Measurements from ENCODE around the gene MAP3K20.
"Not testable (repeated sequence)": the region's sequence is repeated elsewhere in the genome, so short reads cannot be mapped to it uniquely, and the experiment has no call there.

The MAP3K20 gene

GRCh38 chr2:173075781-173076580 is at the start of gene MAP3K20:
Gene MAP3K20, plus strand, starts transcription at chr2:173075846. Its CDS starts 15,186 bp downstream, at chr2:173091032.
- peak; percentile 48 for DNase-seq (ENCODE audit: low spot score)

DNA sequence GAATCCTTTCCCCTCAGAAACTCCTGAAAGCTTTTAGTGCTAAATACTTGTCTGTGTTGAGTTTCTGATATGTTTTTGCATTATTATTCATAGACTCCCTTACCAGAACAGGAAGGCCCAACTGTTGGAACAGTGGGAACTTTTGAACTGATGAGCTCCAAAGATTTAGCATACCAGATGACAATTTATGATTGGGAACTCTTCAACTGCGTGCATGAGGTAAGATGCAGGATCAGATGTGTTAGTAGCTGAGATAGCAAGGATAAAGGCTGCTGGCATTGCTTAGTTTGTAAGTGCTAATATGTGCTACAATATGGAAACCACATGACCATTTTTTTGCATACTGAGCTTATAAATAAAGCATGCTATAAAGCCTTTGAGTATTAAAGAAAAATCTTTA is 49.2 kb upstream of the MAP3K20 start:
- no peak for DNase-seq (ENCODE audit: low spot score)

GRCh38 chr2:173027181-173028128 is 48.2 kb upstream of the MAP3K20 start:
- DNase-seq (ENCODE audit: low spot score) = peak; percentile 57

GRCh38 chr2:173028141-173028540 is 47.5 kb upstream of the MAP3K20 start:
- no peak for DNase-seq (ENCODE audit: low spot score)

DNA sequence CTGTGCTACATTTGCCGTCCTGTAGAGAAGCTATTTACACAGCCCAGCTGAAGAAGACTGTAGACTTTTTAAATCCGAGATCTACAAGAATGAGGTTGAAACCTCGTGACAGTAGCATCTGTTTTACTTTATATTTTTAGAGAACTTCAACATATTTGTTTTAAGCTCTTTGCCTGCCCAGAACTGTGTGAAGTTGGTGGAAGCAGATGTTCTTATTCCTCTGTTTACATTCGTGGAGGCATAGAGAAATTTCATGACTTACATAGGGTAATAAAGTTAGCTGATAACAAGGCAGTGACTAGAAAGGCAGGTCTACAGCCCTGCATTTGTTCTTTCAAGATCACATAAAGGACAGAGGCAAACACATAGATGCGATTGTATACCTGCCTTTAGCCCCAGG is 47.0 kb upstream of the MAP3K20 start:
- DNase-seq (ENCODE audit: low spot score) = no peak

DNA sequence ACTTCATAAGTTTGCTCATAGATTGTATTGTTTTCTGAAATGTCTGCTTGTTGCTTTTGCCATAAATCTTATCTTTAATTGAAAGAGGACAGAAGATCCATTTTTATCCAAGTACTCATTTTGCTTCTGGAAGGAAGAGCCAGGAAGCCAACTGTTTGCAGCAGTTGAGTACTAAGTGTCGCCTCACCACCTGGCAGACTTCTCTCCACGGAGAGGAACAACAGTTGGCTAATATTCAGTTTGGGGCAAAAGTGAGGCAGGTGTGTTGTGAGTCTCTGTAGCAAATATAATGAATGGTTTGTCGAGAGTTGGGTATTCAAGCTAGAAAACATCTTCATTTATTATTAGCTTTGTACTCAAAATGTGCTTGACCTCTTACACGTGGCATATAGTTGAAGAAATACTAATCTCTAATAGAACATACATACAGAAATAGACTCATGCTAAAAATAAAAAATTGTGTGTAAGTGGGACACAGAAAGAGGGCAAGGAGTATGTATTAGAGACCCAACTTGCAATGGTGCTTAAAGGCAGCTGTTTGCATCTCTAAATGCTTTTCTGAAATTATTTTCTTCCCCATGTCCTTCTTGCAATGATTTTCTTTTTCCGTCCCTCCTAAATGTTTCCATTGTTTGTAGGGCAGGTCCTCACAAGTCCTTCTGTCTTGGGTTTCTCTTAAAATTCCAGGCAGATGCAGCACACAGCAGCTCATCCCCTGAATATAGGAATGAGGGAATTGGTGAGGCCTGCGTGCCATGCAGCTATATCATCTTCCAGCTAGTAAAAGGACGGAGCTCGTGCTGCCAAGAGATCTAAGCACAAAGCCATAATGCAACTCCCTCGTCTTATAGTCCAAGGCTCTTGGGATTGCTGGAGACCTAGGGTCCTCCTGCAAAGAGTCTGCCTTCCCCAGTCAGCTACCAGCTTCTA is 44.8 kb upstream of the MAP3K20 start:
- no peak for DNase-seq (ENCODE audit: low spot score)

- DNase-seq (ENCODE audit: low spot score) = no peak
Observed at GRCh38 chr2:173032032-173032431, 43.6 kb upstream of the MAP3K20 start.

GRCh38 chr2:173033084-173033483 is 42.6 kb upstream of the MAP3K20 start:
- DNase-seq (ENCODE audit: low spot score) = no peak

DNA sequence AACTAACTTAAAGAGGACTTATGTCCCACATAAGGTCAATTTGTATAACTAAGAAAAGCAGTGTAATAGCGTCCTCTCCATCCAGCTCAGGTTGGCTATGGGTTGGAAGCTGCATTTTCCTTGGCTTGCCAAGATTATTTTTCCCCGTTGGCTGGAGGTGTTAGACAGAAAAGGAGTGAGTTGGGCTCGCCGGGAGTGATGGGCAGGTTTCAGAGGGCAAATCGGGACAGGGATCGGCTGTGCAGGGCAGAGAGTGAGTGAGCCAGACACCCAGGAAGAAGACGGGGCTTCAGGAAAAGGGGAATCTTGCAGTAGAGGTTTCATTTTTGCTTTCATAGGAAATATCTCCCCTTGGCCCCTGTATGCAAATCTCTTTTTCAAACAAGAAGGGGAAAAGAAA is 41.5 kb upstream of the MAP3K20 start:
- no peak for DNase-seq (ENCODE audit: low spot score)

DNA sequence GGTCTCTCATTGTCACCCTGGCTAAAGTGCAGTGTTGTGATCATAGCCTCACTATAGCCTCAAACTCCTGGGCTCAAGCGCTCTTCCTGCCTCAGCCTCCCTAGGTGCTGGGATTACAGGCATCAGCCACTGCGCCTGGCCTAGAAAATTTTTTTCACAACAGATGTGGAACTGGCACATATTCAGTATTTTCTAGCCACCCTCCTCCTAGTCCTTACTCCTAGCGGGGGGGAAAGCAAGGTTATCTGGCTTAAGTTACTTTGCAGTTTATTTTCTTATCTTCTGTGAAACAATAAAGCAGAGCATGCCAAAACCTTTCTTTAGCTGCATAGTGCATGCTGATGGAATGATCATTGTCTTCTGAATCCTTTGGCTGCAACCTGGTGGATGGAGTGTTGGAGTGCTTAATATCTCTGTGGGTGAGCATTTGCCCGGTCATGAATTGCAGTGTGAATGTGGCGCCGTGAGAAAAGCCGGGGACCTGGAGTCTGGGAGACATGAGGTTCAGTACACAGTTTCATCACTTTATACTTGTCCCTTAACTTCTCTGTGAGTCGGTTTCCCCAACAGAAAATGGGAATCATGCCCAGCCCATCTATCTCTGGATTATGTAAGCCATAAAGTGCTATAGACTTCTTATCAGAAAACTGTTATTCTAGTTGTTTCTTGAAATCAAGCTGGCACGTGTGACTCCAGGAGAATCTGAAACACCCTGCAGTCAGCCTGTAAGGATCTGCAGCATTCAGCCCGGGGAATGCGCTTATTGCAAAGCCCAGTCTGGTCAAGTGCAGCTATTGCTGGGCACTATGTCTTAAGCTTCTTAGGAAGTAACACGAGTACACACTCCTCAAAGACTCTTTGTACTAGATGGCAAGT is 38.2 kb upstream of the MAP3K20 start:
- no peak for DNase-seq (ENCODE audit: low spot score)

- DNase-seq (ENCODE audit: low spot score) = not testable (repeated sequence)
Observed at GRCh38 chr2:173038257-173038656, 37.4 kb upstream of the MAP3K20 start.

- DNase-seq (ENCODE audit: low spot score) = no peak
Observed at GRCh38 chr2:173040729-173041128, 34.9 kb upstream of the MAP3K20 start.

GRCh38 chr2:173043476-173043875 is 32.2 kb upstream of the MAP3K20 start:
- DNase-seq (ENCODE audit: low spot score) = no peak

- DNase-seq (ENCODE audit: low spot score) = no peak
Observed at GRCh38 chr2:173043897-173044519, 31.6 kb upstream of the MAP3K20 start.

- no peak for DNase-seq (ENCODE audit: low spot score)
Observed at GRCh38 chr2:173044686-173045085, 31.0 kb upstream of the MAP3K20 start.

DNA sequence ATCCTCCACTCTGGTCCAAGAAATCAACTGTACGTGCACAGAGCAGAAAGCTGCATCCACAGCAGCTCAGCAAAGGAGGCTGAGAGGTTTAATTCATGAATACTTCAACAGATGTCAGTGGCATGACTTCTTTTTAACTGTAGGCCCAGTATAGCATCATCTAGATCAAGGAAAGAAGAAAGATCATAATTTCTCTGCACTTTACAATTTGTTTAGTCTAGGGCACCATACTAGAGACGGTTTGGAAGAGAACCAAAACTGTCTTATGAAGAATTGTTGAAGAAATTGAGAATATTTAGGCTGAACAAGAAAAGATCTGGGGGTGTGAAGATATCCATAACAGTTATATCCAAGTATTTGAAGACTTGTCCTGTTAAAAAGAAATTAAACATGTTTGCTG is 30.5 kb upstream of the MAP3K20 start:
- no peak for DNase-seq (ENCODE audit: low spot score)

DNA sequence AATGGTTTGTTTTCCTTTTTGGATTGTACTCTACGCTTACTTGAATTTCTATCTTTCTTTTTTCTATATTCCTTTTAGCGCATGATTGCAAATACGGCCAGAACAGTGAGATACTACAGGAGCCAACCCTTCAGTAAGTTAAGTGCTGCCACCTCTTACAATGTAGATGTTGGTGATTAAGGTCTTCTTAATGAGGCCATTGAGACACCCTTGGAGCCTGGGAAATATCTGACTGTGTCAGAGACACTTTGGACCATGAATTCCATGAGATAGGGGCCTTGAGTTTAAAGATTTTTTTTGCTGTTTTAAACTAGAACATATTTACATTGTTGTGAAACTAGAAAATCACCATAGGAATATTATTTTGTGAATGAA is 27.1 kb upstream of the MAP3K20 start:
- DNase-seq (ENCODE audit: low spot score) = no peak

DNA sequence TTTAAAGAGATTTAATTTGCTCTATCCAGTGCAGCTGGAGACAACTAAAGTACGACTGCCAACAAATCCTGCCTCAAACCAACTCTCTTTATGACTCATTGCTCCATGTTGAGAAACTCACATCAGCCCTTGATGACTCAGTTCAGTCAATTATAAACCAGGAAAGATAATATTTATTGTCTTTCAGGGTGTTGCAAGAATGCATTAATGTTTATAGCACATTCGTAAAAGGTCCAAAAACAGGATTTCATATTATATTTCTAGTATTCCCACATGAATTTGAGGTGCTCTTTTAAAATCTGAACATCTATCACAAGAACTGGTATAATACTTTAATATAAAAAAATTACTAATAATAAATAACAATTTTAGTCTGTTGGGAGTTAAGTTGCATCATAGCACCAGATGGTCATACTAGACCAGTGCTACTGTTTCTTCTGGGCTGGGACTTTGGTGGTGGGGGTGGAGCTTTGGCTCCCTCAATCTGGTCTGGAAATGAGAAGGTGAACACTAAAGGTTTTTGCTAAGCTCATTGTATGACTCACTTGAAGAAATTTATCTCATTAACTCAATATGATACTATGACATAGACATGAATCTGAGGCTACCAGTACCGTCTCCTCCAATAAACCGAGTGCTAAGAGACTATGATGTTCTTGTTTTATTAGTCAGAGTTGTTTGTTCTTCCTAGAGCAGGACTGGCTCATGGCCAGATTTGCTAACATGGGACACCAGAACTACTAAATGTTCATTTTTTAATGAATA is 26.6 kb upstream of the MAP3K20 start:
- peak; percentile 77 for DNase-seq (ENCODE audit: low spot score)

DNA sequence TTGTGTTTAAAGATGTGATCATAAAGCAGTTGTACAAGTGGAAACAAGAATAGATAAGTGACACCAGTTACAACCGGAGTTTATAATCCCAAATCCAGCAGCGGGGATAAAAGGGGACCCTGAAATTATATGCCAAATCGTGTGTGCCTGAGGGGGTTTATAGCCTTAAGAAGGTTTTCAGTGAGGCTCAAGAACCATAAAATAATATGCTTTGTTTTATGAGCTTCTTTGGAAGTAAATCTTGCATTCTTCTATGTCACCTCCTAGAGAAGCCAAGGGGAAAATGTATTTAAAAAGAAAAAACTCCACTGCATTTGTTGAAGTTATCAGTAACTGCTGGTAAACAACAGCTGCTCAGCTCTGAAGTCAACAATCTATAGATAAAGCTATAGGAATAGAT is 25.8 kb upstream of the MAP3K20 start:
- no peak for DNase-seq (ENCODE audit: low spot score)

DNA sequence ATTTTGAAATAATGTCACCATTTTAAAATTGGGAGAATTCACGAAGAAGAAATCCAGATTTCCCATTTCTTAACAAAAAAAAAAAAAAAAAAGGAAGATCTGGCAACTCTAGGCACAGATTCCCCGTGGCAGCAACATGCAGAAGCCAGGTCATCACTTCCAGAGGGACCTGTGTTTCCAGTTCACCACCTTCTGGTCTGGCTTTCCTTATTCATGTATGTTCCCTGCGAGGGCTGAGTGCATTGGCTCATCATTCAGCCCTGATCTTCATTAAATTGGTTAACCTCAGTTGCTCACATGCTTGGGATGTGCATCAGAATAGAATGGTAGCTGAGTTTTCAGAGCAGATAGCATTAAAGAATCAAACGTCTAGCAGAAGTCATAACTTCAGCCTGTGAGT is 25.0 kb upstream of the MAP3K20 start:
- no peak for DNase-seq (ENCODE audit: low spot score)

Measured in hepatic stellate cell (primary cell).